Measurements from ENCODE around the gene GTF3C5.
A peak's percentile ranks its signal among the peaks of the same experiment; 100 is the strongest.
"Not testable (repeated sequence)": the region's sequence is repeated elsewhere in the genome, so short reads cannot be mapped to it uniquely, and the experiment has no call there.

Gene GTF3C5

GRCh38 chr9:133030317-133031129 is at the start of gene GTF3C5:
Gene GTF3C5 (plus strand): TSS chr9:133030997. CDS start chr9:133031012, 15 bp downstream.
- DNase-seq (ENCODE audit: low spot score): peak; percentile 99

GRCh38 chr9:132982458-132982857 is 48.3 kb upstream of the GTF3C5 start:
- no peak for DNase-seq (ENCODE audit: low spot score)

- no peak for DNase-seq (ENCODE audit: low spot score)
Observed at GRCh38 chr9:132983491-132984201, 47.2 kb upstream of the GTF3C5 start.

- DNase-seq (ENCODE audit: low spot score): no peak
Observed at GRCh38 chr9:132984202-132985070, 46.4 kb upstream of the GTF3C5 start.

- no peak for DNase-seq (ENCODE audit: low spot score)
Observed at GRCh38 chr9:132985071-132985350, 45.8 kb upstream of the GTF3C5 start.

- DNase-seq (ENCODE audit: low spot score): no peak
Observed at GRCh38 chr9:132985489-132985888, 45.3 kb upstream of the GTF3C5 start.

- DNase-seq (ENCODE audit: low spot score): no peak
Observed at GRCh38 chr9:132986114-132986513, 44.7 kb upstream of the GTF3C5 start.

GRCh38 chr9:132986640-132987620 is 43.9 kb upstream of the GTF3C5 start:
- DNase-seq (ENCODE audit: low spot score): peak; percentile 40

- DNase-seq (ENCODE audit: low spot score): no peak
Observed at GRCh38 chr9:132988244-132989013, 42.4 kb upstream of the GTF3C5 start.

- no peak for DNase-seq (ENCODE audit: low spot score)
Observed at GRCh38 chr9:132989014-132989310, 41.8 kb upstream of the GTF3C5 start.

GRCh38 chr9:132989414-132989996 is 41.3 kb upstream of the GTF3C5 start:
- no peak for DNase-seq (ENCODE audit: low spot score)

GRCh38 chr9:132989998-132990557 is 40.7 kb upstream of the GTF3C5 start:
- DNase-seq (ENCODE audit: low spot score): not testable (repeated sequence)

- no peak for DNase-seq (ENCODE audit: low spot score)
Observed at GRCh38 chr9:132990781-132991180, 40.0 kb upstream of the GTF3C5 start.

GRCh38 chr9:132991351-132992300 is 39.2 kb upstream of the GTF3C5 start:
- no peak for DNase-seq (ENCODE audit: low spot score)

- DNase-seq (ENCODE audit: low spot score): no peak
Observed at GRCh38 chr9:132993511-132993939, 37.3 kb upstream of the GTF3C5 start.

GRCh38 chr9:132994410-132995120 is 36.2 kb upstream of the GTF3C5 start:
- peak; percentile 60 for DNase-seq (ENCODE audit: low spot score)

- no peak for DNase-seq (ENCODE audit: low spot score)
Observed at GRCh38 chr9:132995121-132995420, 35.7 kb upstream of the GTF3C5 start.

- no peak for DNase-seq (ENCODE audit: low spot score)
Observed at GRCh38 chr9:132995879-132996278, 34.9 kb upstream of the GTF3C5 start.

All from GM03348 (cell line).